Duodenal mucosa (tissue), 2 donors: ENCODE measurements around the gene TRIM4.

Experiments
- H3K27ac ChIP-seq: one replicate; pipeline ENCODE4 v1.7.0; 2013; ENCODE audit warnings: low read depth, low read length
- H3K27me3 ChIP-seq, 2 donors: one replicate each; pipeline ENCODE4 v1.7.0; 2013; ENCODE audit warnings: low read length in 2 of 2, control low read depth in 1 of 2; ENCODE audit not compliant: insufficient read depth in 2 of 2, control insufficient read depth in 1 of 2
- H3K36me3 ChIP-seq, 2 donors: one replicate each; pipeline ENCODE4 v1.7.0; 2013; ENCODE audit warnings: low read length in 2 of 2, control low read depth in 1 of 2; ENCODE audit not compliant: insufficient read depth in 2 of 2, control insufficient read depth in 1 of 2
- H3K4me1 ChIP-seq, 2 donors: one replicate each; pipeline ENCODE4 v1.7.0; 2013; ENCODE audit warnings: low read length in 2 of 2, control low read depth in 1 of 2; ENCODE audit not compliant: insufficient read depth in 2 of 2, control insufficient read depth in 1 of 2
- H3K4me3 ChIP-seq, 2 donors: one replicate each; pipeline ENCODE4 v1.7.0; 2013; ENCODE audit warnings: low read length in 2 of 2, low read depth in 1 of 2
- H3K9ac ChIP-seq, 2 donors: one replicate each; pipeline ENCODE4 v1.7.0; 2013; ENCODE audit warnings: low read length in 2 of 2, low read depth in 1 of 2
- H3K9me3 ChIP-seq, 2 donors: one replicate each; pipeline ENCODE4 v1.7.0; 2013; ENCODE audit warnings: low read length in 2 of 2, control low read depth in 1 of 2; ENCODE audit not compliant: control insufficient read depth in 1 of 2

The TRIM4 gene

DNA sequence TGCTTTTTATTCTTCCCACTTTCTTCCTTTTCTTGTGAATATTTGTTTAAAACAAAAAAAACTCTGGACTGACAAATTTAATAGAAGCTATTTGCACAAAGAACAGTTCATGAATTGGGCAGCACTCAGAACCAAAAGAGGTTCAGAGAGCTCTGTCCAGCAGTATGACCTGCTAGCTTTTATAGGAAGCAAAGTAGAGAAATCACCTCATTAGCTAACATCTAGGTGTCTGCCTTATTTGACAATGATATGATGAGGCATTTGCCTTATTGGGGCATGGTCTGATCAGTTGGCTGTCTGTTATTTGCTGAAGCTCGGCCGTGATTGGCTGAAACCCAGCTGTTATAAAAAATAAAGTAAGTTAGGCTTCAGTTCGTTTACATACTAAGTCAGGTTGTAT, 819 bp upstream of the TRIM4 start:
- no peaks in the 10 kb centered on the region for H3K27me3 ChIP-seq
- no peak overlapping the region for H3K27ac ChIP-seq
- peak overlapping the region; percentile 87 to 98 for H3K4me3 ChIP-seq
- H3K36me3 ChIP-seq = peaks cover 4 to 20% of the 10 kb centered on the region in 2 donors
- no peaks in the 10 kb centered on the region for H3K9me3 ChIP-seq
- H3K9ac ChIP-seq = peak overlapping the region; percentile 84 to 98
- H3K4me1 ChIP-seq = peaks cover 23 to 34% of the 10 kb centered on the region in 2 donors

DNA sequence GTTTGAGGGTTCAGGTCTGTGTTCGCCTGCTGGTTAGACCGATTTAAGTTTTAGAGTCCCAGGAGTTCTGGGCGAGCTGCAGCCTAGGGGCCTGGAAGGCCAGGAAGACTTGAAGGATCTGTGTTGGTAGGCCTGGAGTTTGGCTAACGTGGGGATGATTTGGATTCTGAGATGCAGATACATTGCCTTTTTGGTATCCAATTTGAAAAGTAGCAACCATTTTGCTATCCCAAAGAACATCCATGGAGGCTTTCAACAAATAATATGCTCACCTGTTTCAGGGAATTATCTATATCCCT, 433 bp upstream of the TRIM4 start:
- peaks cover 4 to 24% of the 10 kb centered on the region in 2 donors for H3K36me3 ChIP-seq
- H3K4me1 ChIP-seq = peaks cover 23 to 34% of the 10 kb centered on the region in 2 donors
- peak overlapping the region; percentile 87 to 98 for H3K4me3 ChIP-seq
- no peaks in the 10 kb centered on the region for H3K27me3 ChIP-seq
- peak overlapping the region; percentile 86 for H3K27ac ChIP-seq
- H3K9me3 ChIP-seq = no peaks in the 10 kb centered on the region
- H3K9ac ChIP-seq = peak overlapping the region; percentile 84 to 98

DNA sequence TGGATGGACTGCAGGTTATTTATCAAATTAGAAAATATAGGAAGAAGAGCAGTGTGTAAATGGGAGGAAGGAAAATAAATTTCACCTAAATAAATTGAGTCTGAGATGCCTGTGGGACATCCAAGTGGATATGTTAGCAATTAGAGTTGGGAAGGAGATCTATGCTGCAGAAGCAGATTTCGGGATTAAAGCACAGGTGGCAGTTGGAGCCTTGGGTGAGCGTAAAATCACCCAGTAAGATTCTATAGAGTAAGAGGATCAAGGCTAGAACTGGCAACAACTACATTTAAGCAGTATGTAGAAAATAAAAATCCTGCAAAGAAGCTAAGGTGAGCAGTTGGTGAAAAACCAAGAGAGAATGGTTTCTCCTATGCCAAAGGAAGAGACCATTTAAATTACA, 8.4 kb downstream of the TRIM4 start:
- peaks cover 26 to 37% of the 10 kb centered on the region in 2 donors for H3K36me3 ChIP-seq
- H3K27me3 ChIP-seq = no peaks in the 10 kb centered on the region
- H3K4me1 ChIP-seq = peaks cover 0 to under 1% of the 10 kb centered on the region in 2 donors
- no peak overlapping the region for H3K27ac ChIP-seq
- no peak overlapping the region for H3K9ac ChIP-seq
- no peaks in the 10 kb centered on the region for H3K9me3 ChIP-seq
- H3K4me3 ChIP-seq = no peak overlapping the region

DNA sequence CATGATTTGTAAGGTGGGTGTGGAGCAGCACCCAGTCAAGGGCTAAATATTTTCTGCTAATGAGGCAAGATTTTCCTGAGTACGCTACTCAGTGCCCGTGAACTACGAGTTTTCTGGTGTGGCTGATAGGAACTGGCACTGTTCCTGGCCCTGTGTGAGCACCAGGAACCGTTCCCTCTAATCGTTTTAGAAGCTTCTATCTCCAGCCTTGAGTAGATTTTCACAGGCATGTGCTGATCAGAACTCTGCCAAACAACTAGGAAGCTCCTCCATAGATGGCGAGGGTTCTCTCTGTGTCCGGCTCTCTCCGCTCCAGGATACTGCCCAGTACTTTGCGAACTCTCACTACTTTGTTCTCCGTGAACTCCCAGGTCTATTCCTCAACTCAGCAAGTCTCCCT, 17.7 kb downstream of the TRIM4 start:
- peaks cover 34 to 76% of the 10 kb centered on the region in 2 donors for H3K36me3 ChIP-seq
- no peak overlapping the region for H3K27ac ChIP-seq
- H3K27me3 ChIP-seq = no peaks in the 10 kb centered on the region
- H3K4me1 ChIP-seq = no peaks in the 10 kb centered on the region
- no peaks in the 10 kb centered on the region for H3K9me3 ChIP-seq
- H3K4me3 ChIP-seq = no peak overlapping the region
- H3K9ac ChIP-seq = no peak overlapping the region

DNA sequence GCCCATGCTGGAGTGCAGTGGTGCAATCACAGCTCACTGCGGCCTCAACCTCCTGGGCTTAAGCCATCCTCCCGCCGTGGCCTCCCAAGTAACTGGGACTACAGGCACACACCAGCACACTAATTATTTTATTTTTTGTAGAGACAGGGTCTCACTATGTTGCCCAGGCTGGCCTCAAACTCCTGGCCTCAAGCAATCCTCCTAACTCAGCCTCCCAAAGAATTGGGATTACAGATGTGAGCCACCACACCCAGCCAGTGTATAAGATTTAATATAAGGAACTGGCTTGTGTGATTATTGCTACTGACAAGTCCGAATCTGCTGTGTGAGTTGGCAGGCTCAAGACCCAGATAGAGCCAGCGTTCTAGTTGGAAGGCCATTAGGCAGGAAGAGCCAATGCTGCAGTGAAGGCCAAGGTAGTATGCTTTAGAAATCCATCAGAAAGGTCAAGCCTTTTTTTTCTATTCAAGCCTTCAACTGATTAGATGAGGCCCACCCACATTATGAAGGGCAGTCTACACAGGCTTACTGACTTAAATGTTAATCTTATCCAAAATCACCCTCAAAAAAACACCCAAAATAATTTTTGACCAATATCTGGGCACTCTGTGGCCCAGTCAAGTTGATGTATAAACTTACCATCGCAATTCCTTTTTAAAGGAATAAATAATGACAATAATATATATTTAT, 19.4 kb downstream of the TRIM4 start:
- H3K27ac ChIP-seq = no peak overlapping the region
- peaks cover 31 to 64% of the 10 kb centered on the region in 2 donors for H3K36me3 ChIP-seq
- no peaks in the 10 kb centered on the region for H3K9me3 ChIP-seq
- no peaks in the 10 kb centered on the region for H3K27me3 ChIP-seq
- H3K4me3 ChIP-seq = no peak overlapping the region
- no peak overlapping the region for H3K9ac ChIP-seq
- H3K4me1 ChIP-seq = no peaks in the 10 kb centered on the region

DNA sequence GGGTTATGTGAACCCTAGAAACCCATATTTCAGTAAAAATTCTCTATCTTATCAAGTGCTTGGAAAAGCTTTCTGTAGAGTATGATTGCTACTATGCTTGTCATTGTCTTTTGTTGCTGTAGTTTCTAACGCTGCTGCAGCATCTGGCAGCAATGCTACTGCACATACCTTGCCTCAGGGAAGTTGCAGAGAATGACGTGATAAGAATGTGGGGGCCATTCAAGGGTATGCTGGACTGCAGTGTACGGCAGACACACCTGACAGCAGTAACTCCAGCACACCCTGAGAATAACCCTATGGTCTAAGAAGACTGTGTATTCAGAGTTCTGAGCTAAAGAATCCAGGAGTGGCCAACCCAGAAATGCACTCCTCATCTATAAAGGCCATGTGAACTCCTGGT, 20.5 kb downstream of the TRIM4 start:
- H3K27ac ChIP-seq = no peak overlapping the region
- H3K4me3 ChIP-seq = no peak overlapping the region
- no peaks in the 10 kb centered on the region for H3K9me3 ChIP-seq
- H3K9ac ChIP-seq = no peak overlapping the region
- H3K27me3 ChIP-seq = no peaks in the 10 kb centered on the region
- H3K36me3 ChIP-seq = peaks cover 31 to 57% of the 10 kb centered on the region in 2 donors
- H3K4me1 ChIP-seq = no peaks in the 10 kb centered on the region

DNA sequence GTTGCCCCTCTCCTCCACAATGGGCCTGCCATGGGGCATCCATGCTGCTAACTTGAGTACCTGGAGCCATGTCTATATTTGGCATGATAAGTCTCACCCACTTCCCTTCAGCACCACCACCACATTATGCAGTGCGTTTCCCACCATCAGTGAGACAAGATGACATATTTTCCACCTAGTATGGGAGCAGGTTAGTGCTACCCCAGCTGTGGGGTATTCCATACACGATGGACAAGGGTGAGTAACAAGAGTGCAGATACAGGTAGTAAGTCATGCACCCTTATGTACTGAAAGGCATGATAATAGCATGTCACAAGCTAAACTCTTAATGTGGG, 21.3 kb downstream of the TRIM4 start:
- H3K27ac ChIP-seq = no peak overlapping the region
- peaks cover 25 to 48% of the 10 kb centered on the region in 2 donors for H3K36me3 ChIP-seq
- no peak overlapping the region for H3K4me3 ChIP-seq
- no peak overlapping the region for H3K9ac ChIP-seq
- H3K4me1 ChIP-seq = no peaks in the 10 kb centered on the region
- H3K27me3 ChIP-seq = no peaks in the 10 kb centered on the region
- no peaks in the 10 kb centered on the region for H3K9me3 ChIP-seq

DNA sequence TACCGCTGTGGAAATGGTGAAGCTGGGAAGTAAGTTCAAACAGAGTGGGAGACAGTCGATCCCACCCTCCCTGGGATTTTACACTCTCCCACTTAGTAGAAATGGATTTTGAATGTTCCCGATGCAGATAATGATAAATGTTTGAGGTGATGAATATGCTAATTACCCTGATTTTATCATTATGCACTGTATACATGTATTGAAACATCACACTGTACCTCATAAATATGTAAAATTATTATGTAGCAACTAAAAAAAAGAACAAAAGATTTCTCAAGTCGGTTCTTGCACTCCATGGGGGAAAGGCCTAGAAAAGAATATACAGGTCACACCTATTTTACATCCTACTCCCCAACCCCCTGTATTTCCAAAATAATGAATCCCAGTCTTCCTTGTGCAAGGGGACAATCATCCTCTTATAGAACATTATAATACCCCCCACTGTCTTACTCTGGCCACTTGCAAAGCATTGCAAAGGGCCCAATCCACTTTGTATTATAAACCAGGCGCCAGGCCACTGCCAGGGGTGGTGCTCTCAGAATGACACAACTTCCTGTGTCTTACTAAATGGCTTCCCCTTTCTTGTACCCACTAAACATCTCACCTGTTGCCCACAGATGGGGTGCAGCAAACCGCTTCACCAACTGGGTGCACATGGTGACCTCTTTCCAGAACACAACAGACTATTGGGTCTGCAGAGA, 21.9 kb downstream of the TRIM4 start:
- H3K9me3 ChIP-seq = no peaks in the 10 kb centered on the region
- no peak overlapping the region for H3K4me3 ChIP-seq
- H3K27ac ChIP-seq = no peak overlapping the region
- H3K4me1 ChIP-seq = no peaks in the 10 kb centered on the region
- no peak overlapping the region for H3K9ac ChIP-seq
- no peaks in the 10 kb centered on the region for H3K27me3 ChIP-seq
- peaks cover 21 to 43% of the 10 kb centered on the region in 2 donors for H3K36me3 ChIP-seq

DNA sequence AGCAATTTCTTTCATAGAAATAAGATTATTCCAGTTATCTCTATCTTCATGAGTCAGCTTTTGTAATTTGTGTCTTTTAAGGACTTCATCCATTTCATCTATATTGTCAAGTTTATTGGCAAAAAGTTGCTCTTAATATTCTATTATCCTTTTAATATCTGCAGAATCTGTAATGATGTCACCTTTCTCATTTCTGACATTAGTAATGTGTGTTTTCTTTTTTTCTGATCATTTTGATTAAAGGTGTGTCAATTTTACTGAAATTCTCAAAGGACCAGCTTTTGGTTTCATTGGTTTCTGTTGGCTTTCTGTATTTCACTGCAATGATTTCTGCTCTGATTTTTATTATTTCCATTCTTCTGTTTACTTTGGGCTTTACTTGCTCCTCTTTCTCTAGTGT, 24.6 kb downstream of the TRIM4 start:
- Histone ChIP-seq H3K36me3 (peaks cover 15 to 29% of the 10 kb centered on the region in 2 donors), H3K9ac (no peak overlapping the region), H3K27me3 (no peaks in the 10 kb centered on the region), H3K27ac (no peak overlapping the region), H3K4me1 (no peaks in the 10 kb centered on the region), H3K4me3 (no peak overlapping the region), H3K9me3 (no peaks in the 10 kb centered on the region)

DNA sequence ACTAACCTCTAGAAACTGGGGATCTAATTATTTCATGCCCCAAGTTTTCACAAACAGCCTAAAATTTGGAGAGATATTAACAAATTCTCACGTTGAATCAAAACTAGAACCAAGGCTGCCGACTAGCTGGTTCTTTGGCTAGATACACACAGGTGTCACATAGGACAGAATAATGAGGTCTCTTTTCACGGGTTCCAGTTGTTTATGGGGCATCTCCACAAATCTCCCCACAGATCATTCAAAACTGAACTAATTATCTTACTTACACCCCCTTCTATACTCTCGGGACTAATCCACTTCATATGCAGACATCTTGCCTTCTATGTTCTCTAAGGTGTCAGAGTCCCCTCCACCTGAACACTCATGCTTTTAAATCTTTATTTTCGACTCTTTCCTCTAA, 26.1 kb downstream of the TRIM4 start:
- Histone ChIP-seq H3K9me3 (no peaks in the 10 kb centered on the region), H3K4me3 (no peak overlapping the region), H3K4me1 (no peaks in the 10 kb centered on the region), H3K27me3 (no peaks in the 10 kb centered on the region), H3K27ac (no peak overlapping the region), H3K36me3 (peaks cover 14 to 20% of the 10 kb centered on the region in 2 donors), H3K9ac (no peak overlapping the region)
